ENCODE results near the gene SGK1.
"Not testable (repeated sequence)": the region's sequence is repeated elsewhere in the genome, so short reads cannot be mapped to it uniquely, and the experiment has no call there.

Gene SGK1

GRCh38 chr6:134249759-134250602 is 67.9 kb downstream of the SGK1 start:
- DNase-seq = no peak

- no peak for DNase-seq
These were observed 68.6 kb downstream of the SGK1 start for GRCh38 chr6:134249239-134249758.

GRCh38 chr6:134247844-134248580 is 69.9 kb downstream of the SGK1 start:
- peak; percentile 63 for DNase-seq

- no peak for DNase-seq
These were observed 70.6 kb downstream of the SGK1 start for GRCh38 chr6:134247231-134247833.

- DNase-seq = no peak
These were observed 72.2 kb downstream of the SGK1 start for GRCh38 chr6:134245706-134246105.

- DNase-seq = no peak
These were observed 72.9 kb downstream of the SGK1 start for GRCh38 chr6:134245041-134245440.

- no peak for DNase-seq
These were observed 77.1 kb downstream of the SGK1 start for GRCh38 chr6:134240665-134241431.

GRCh38 chr6:134238960-134239795 is 78.7 kb downstream of the SGK1 start:
- peak; percentile 36 for DNase-seq

GRCh38 chr6:134238006-134238405 is 79.9 kb downstream of the SGK1 start:
- DNase-seq = peak; percentile 20

GRCh38 chr6:134235937-134236751 is 81.8 kb downstream of the SGK1 start:
- no peak for DNase-seq

- not testable (repeated sequence) for DNase-seq
These were observed 82.6 kb downstream of the SGK1 start for GRCh38 chr6:134235334-134235733.

- DNase-seq = no peak
These were observed 84.5 kb downstream of the SGK1 start for GRCh38 chr6:134233180-134233955.

- DNase-seq = no peak
These were observed 87.0 kb downstream of the SGK1 start for GRCh38 chr6:134230940-134231339.

GRCh38 chr6:134230087-134230700 is 87.7 kb downstream of the SGK1 start:
- no peak for DNase-seq

GRCh38 chr6:134229520-134229919 is 88.4 kb downstream of the SGK1 start:
- DNase-seq = peak; percentile 59

- DNase-seq = no peak
These were observed 94.0 kb downstream of the SGK1 start for GRCh38 chr6:134223796-134224420.

GRCh38 chr6:134221250-134221649 is 96.7 kb downstream of the SGK1 start:
- no peak for DNase-seq

- DNase-seq = no peak
These were observed 100.1 kb downstream of the SGK1 start for GRCh38 chr6:134217798-134218140.

All from NCI-H146 (cell line).